ENCODE data around the gene PALD1. TPM values are rescaled to one million over a fixed set of nuclear protein-coding genes. Genes with fewer than 3 reads are reported as not detected.

Gene PALD1
- total and polyA plus RNA-seq, 4 donors: 3.9 to 11.5 (median 8.2) TPM

DNA sequence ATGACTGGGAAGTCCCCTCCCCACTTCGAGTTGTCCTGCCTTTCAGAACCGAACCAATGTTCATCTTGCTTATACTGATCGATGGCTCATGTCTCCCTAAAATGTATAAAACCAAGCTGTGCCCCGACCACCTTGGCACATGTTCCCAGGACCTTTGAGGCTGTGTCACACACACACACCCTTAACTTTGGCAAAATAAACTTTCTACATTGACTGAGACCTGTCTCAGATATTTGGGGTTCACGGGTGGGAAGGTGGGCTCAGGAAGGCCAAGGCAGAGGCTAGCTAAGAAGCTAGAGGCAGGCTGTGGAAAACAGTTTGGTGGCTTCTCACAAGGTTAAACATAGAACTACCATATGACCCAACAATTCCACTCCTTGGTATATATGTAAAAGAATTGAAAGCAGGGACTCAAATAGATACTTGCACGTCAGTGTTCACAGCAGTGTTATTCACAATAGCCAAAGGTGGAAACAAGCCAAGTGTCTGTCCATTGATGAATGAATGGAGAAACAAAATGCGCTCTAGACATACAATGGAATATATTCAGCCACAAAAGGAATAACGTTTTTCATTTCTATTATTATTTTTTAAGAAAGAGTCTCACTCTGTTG is 108.6 kb downstream of the PALD1 start:
- WGBS, 2 donors: 82 to 85% methylated on average over 8 of the region's 8 CpGs
- no peak for ATAC-seq (ENCODE audit: low FRiP score)
- no peaks in the 10 kb centered on the region for H3K9me3 ChIP-seq (ENCODE audit: control insufficient read depth, low read length)
- DNase-seq: no peak
- H3K27ac ChIP-seq (ENCODE audit: low read depth in 1 of 2, low read length in 2 of 2): no peak overlapping the region
- intact Hi-C loops (cut with DNase I): no loop called here
- H3K27me3 ChIP-seq (ENCODE audit: control insufficient read depth in 1 of 2, insufficient read depth in 2 of 2, low read length in 1 of 2): no peaks in the 10 kb centered on the region
- H3K4me1 ChIP-seq (ENCODE audit: control insufficient read depth in 1 of 2, insufficient read depth in 2 of 2, low read length in 2 of 2): no peaks in the 10 kb centered on the region
- H3K36me3 ChIP-seq (ENCODE audit: control insufficient read depth in 1 of 2, insufficient read depth in 2 of 2, low read length in 1 of 2): no peaks in the 10 kb centered on the region
- no peak overlapping the region for H3K4me3 ChIP-seq (ENCODE audit: low read length in 2 of 2)

DNA sequence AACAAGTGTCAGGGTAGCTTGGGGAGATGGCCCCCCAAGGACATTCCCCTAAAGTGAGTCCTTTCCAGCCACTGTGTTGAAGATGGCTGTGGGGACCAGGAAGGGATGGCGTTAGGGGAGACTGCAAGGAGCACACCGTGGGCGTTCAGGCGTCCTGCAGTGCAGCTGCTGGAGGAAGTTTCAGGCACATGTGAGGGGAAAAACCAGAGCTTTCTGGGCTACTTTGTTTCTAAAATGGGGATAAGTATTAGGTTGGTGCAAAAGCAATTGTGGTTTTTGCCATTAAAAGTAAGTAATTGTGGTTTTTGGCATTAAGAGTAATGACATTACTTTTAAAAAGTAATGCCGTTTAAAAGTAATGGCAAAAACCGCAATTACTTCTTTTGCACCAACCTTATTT is 109.7 kb downstream of the PALD1 start:
- Histone ChIP-seq H3K4me1 (ENCODE audit: control insufficient read depth in 1 of 2, insufficient read depth in 2 of 2, low read length in 2 of 2) (no peaks in the 10 kb centered on the region), H3K27ac (ENCODE audit: low read depth in 1 of 2, low read length in 2 of 2) (no peak overlapping the region), H3K36me3 (ENCODE audit: control insufficient read depth in 1 of 2, insufficient read depth in 2 of 2, low read length in 1 of 2) (no peaks in the 10 kb centered on the region), H3K9me3 (ENCODE audit: control insufficient read depth, low read length) (no peaks in the 10 kb centered on the region), H3K27me3 (ENCODE audit: control insufficient read depth in 1 of 2, insufficient read depth in 2 of 2, low read length in 1 of 2) (no peaks in the 10 kb centered on the region), H3K4me3 (ENCODE audit: low read length in 2 of 2) (no peak overlapping the region)
- 35 to 44% methylated on average over 6 of the region's 6 CpGs for whole genome bisulfite sequencing, 2 donors
- ATAC-seq (ENCODE audit: low FRiP score) (no peak), DNase-seq (peak in 1 of 2 donors; percentile 27)
- intact Hi-C loops (cut with DNase I): no loop called here

DNA sequence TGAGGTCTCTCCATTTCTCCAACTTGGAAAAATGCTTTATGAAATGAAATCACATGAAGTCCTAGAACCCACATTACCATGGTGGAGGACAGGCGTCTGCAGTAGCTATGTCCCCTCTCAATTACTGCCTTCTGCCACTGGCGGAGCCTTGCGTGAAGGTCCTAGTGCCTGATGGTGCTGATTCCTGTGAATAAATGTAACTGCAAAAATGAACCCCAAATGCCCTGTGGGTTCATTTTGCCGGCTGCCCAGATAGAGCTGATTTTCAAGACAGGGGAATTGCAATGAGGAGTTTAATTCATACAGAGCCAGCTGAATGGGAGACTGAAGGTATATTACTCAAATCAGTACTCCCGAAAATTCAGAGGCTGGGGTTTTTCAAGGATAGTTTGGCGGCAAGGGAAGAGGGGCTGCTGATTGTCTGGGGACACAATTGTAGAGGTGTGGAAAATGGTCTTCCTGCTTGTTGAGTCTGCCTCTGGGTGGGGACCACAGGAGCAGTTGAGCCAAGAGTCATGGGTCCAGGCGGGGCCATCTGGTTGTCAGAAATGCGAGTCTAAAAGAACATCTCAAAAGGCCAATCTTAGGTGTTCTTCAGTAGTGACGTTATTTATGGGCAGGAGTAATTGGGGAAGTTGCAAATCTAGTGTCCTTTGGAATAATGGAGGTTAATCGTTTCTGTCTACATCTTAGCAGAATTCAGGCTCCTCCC is 110.4 kb downstream of the PALD1 start:
- WGBS, 2 donors: 88 to 91% methylated on average over 10 of the region's 10 CpGs
- Histone ChIP-seq H3K4me1 (ENCODE audit: control insufficient read depth in 1 of 2, insufficient read depth in 2 of 2, low read length in 2 of 2) (no peaks in the 10 kb centered on the region), H3K36me3 (ENCODE audit: control insufficient read depth in 1 of 2, insufficient read depth in 2 of 2, low read length in 1 of 2) (no peaks in the 10 kb centered on the region), H3K27ac (ENCODE audit: low read depth in 1 of 2, low read length in 2 of 2) (no peak overlapping the region), H3K9me3 (ENCODE audit: control insufficient read depth, low read length) (no peaks in the 10 kb centered on the region), H3K4me3 (ENCODE audit: low read length in 2 of 2) (no peak overlapping the region), H3K27me3 (ENCODE audit: control insufficient read depth in 1 of 2, insufficient read depth in 2 of 2, low read length in 1 of 2) (no peaks in the 10 kb centered on the region)
- ATAC-seq (ENCODE audit: low FRiP score) (no peak), DNase-seq (no peak)
- intact Hi-C loops (cut with DNase I): no loop called here

DNA sequence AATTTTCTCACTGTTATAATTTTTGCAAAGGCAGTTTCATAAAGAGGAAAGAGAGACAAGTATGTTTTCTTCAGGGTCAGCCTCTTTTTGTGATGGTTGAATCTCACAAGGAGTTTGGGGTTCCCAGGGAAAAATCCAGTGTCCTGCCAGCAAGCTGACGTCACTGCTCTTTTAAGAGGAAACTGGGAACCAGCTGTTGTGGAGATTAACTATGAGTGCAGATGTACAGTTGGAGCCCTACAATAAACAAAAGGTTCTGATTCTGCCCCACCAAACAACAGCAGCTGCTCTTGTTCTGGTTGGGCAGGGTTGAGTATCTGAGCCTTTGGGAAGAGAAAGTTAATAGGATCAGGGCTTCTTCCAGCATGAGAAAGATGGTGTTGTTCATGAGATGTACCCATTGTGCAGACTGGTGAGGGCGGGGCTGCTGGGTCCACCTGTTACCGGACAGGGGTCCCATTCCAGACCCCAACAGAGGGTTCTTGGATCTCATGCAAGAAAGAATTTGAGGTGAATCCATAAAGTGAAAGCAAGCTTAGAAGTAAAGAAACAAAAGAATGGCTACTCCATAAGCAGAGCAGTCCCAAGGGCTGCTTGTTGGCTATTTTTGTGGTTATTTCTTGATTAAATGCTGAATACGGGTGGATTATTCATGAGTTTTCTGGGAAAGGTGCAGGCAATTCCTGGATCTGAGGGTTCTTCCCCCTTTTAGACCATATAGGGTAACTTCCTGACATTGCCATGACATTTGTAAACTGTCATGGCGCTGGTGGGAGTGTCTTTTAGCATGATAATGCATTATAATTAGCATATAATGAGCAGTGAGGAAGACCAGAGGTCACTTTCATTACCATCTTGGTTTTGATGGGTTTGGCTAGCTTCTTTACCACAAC is 111.4 kb downstream of the PALD1 start:
- DNase-seq (no peak), ATAC-seq (ENCODE audit: low FRiP score) (no peak)
- H3K9me3 ChIP-seq (ENCODE audit: control insufficient read depth, low read length): no peaks in the 10 kb centered on the region
- intact Hi-C loops (cut with DNase I): no loop called here
- WGBS, 2 donors: 83 to 85% methylated on average over 5 of the region's 5 CpGs
- no peaks in the 10 kb centered on the region for H3K36me3 ChIP-seq (ENCODE audit: control insufficient read depth in 1 of 2, insufficient read depth in 2 of 2, low read length in 1 of 2)
- no peaks in the 10 kb centered on the region for H3K4me1 ChIP-seq (ENCODE audit: control insufficient read depth in 1 of 2, insufficient read depth in 2 of 2, low read length in 2 of 2)
- no peaks in the 10 kb centered on the region for H3K27me3 ChIP-seq (ENCODE audit: control insufficient read depth in 1 of 2, insufficient read depth in 2 of 2, low read length in 1 of 2)
- H3K27ac ChIP-seq (ENCODE audit: low read depth in 1 of 2, low read length in 2 of 2): no peak overlapping the region
- H3K4me3 ChIP-seq (ENCODE audit: low read length in 2 of 2): no peak overlapping the region

DNA sequence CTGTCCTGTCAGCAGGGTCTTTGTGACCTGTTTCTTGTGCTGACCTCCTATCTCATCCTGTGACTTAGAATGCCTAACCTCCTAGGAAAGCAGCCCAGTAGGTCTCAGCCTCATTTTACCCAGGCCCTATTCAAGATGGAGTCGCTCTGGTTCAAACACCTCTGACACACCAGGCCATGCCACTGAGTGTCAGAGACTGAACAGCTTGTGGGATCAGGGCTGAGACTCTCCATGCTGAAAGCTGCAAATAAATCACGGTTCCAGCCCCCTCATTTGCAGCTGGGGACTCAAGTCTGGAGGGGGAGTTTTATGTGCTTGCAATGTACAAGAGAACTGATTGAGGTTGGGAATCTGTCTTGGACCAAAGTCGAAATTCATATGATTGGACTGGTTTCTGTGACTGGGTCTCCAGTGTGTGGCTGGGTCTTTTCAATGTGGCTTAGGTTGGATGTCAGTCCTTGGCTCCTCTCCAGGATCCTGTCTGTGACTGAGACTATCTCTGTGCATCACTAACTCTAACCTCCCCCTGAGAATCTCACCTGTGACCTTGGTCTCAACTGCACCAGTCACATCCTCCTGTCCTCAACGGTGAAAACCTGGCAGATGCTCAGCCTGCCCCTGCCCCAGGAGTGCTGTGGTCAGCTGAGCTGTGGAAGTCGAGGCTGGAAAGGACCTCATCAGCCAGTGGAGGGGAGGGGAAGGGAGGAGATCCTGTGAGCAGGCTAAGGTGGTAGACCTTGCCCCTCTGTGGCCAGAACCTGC is 112.3 kb downstream of the PALD1 start:
- no peaks in the 10 kb centered on the region for H3K36me3 ChIP-seq (ENCODE audit: control insufficient read depth in 1 of 2, insufficient read depth in 2 of 2, low read length in 1 of 2)
- 79 to 90% methylated on average over 5 of the region's 5 CpGs for WGBS, 2 donors
- no peaks in the 10 kb centered on the region for H3K27me3 ChIP-seq (ENCODE audit: control insufficient read depth in 1 of 2, insufficient read depth in 2 of 2, low read length in 1 of 2)
- H3K4me3 ChIP-seq (ENCODE audit: low read length in 2 of 2): no peak overlapping the region
- intact Hi-C loops (cut with DNase I): no loop called here
- H3K9me3 ChIP-seq (ENCODE audit: control insufficient read depth, low read length): no peaks in the 10 kb centered on the region
- H3K27ac ChIP-seq (ENCODE audit: low read depth in 1 of 2, low read length in 2 of 2): no peak overlapping the region
- DNase-seq (no peak), ATAC-seq (ENCODE audit: low FRiP score) (no peak)
- H3K4me1 ChIP-seq (ENCODE audit: control insufficient read depth in 1 of 2, insufficient read depth in 2 of 2, low read length in 2 of 2): no peaks in the 10 kb centered on the region

DNA sequence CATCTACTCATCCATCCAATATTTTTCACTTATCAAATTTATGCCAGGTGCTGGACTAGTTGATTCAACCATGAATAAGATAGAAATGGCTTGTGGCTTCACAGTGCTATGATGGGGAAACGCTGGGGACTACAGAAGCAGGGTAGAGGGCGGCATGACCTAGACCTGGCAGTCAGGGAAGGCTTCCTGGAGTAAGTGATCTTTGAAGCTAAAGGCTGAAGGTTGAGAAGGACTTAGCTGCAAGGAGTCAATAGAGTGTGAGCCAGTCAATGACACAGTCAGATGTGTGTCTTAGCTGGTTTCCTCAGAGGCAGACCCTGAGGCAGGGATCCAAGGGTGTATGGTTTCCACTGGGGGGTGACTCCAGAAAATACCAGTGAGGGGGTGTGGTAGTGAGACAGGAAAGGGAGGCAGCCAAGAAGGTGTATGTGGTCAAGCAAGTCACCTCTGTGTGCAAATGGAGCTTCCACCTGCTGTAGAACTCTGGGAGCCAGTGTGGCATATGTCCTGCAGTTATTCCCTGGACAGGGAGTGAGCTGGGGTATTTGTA is 113.7 kb downstream of the PALD1 start:
- 92 to 93% methylated on average over 2 of the region's 2 CpGs for WGBS, 2 donors
- no peak for ATAC-seq (ENCODE audit: low FRiP score)
- intact Hi-C loops (cut with DNase I): no loop called here

DNA sequence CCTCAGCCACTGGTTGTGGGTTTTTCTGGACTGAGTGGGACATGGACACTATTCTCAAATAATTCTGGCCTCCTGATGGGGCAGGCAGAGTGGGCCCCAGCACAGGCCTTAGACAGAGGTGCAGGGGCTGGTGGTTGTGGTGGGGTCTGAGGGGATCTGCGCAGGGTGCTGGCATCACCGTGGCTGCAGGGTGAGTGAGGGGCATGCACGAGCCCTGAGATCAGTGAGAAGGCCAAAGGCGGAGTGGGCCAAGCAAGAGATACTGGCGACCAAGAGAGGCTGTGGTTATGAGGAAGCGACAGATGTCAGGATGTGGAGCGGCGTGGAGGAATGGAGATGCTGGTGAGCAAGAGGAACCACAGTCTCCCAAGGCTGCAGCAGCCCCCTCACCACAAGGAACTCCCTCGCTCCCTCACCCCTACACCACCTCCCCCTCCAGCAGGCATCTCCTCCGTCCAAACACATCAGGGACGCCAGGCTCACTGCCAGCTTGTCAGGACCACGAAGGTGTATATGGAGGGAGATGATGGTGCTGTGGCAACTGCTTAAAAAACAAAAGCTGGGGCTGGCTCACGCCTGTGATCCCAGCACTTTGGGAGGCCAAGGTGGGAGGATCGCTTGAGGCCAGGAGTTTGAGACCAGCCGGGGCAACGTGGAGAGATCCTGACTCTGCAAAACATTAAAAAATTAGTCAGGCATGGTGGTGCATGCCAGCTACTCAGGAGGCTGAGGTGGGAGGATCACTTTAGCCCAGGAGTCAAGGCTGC is 114.4 kb downstream of the PALD1 start:
- intact Hi-C loops (cut with DNase I): no loop called here
- DNase-seq: peak in 1 of 2 donors; percentile 62
- WGBS, 2 donors: 83 to 88% methylated on average over 16 of the region's 16 CpGs
- no peak for ATAC-seq (ENCODE audit: low FRiP score)
- H3K27ac ChIP-seq (ENCODE audit: low read depth in 1 of 2, low read length in 2 of 2): no peak overlapping the region
- H3K36me3 ChIP-seq (ENCODE audit: control insufficient read depth in 1 of 2, insufficient read depth in 2 of 2, low read length in 1 of 2): no peaks in the 10 kb centered on the region
- no peak overlapping the region for H3K4me3 ChIP-seq (ENCODE audit: low read length in 2 of 2)
- no peaks in the 10 kb centered on the region for H3K9me3 ChIP-seq (ENCODE audit: control insufficient read depth, low read length)
- no peaks in the 10 kb centered on the region for H3K27me3 ChIP-seq (ENCODE audit: control insufficient read depth in 1 of 2, insufficient read depth in 2 of 2, low read length in 1 of 2)
- no peaks in the 10 kb centered on the region for H3K4me1 ChIP-seq (ENCODE audit: control insufficient read depth in 1 of 2, insufficient read depth in 2 of 2, low read length in 2 of 2)

More for the DNA sequence above, 113.7 kb downstream of the PALD1 start:
- H3K36me3 ChIP-seq (ENCODE audit: control insufficient read depth in 1 of 2, insufficient read depth in 2 of 2, low read length in 1 of 2): no peaks in the 10 kb centered on the region
- H3K27me3 ChIP-seq (ENCODE audit: control insufficient read depth in 1 of 2, insufficient read depth in 2 of 2, low read length in 1 of 2): no peaks in the 10 kb centered on the region
- H3K9me3 ChIP-seq (ENCODE audit: control insufficient read depth, low read length): no peaks in the 10 kb centered on the region
- no peak overlapping the region for H3K4me3 ChIP-seq (ENCODE audit: low read length in 2 of 2)
- H3K4me1 ChIP-seq (ENCODE audit: control insufficient read depth in 1 of 2, insufficient read depth in 2 of 2, low read length in 2 of 2): no peaks in the 10 kb centered on the region
- H3K27ac ChIP-seq (ENCODE audit: low read depth in 1 of 2, low read length in 2 of 2): no peak overlapping the region
- DNase-seq: no peak

DNA sequence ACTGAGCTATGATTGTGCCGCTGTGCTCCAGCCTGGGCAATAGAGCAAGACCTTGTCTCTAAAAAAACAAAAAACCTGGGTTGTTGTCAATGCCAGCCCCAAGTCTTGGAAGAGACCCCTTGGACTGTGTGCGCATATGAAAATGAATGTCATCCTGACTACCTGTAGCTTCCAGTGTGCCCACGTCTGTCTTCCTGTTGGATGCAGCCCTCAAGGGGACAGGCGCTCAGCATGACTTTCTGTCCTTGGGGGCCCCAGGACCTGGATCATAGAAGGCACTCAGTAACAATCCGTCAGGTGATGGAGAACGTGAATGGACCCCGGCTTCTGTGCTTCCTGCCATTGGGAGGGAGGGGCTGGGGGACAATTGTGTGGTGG is 114.9 kb downstream of the PALD1 start:
- Histone ChIP-seq H3K27me3 (ENCODE audit: control insufficient read depth in 1 of 2, insufficient read depth in 2 of 2, low read length in 1 of 2) (no peaks in the 10 kb centered on the region), H3K4me3 (ENCODE audit: low read length in 2 of 2) (no peak overlapping the region), H3K27ac (ENCODE audit: low read depth in 1 of 2, low read length in 2 of 2) (no peak overlapping the region), H3K4me1 (ENCODE audit: control insufficient read depth in 1 of 2, insufficient read depth in 2 of 2, low read length in 2 of 2) (no peaks in the 10 kb centered on the region), H3K9me3 (ENCODE audit: control insufficient read depth, low read length) (no peaks in the 10 kb centered on the region), H3K36me3 (ENCODE audit: control insufficient read depth in 1 of 2, insufficient read depth in 2 of 2, low read length in 1 of 2) (no peaks in the 10 kb centered on the region)
- DNase-seq (peak in 1 of 2 donors; percentile 40), ATAC-seq (ENCODE audit: low FRiP score) (no peak)
- intact Hi-C loops (cut with DNase I): no loop called here
- 81 to 88% methylated on average over 7 of the region's 7 CpGs for WGBS, 2 donors

Measured in aorta (tissue), 5 donors.